ENCODE measurements around the gene CELF2.
"Not testable (repeated sequence)": the region's sequence is repeated elsewhere in the genome, so short reads cannot be mapped to it uniquely, and the experiment has no call there.

CELF2 gene

DNA sequence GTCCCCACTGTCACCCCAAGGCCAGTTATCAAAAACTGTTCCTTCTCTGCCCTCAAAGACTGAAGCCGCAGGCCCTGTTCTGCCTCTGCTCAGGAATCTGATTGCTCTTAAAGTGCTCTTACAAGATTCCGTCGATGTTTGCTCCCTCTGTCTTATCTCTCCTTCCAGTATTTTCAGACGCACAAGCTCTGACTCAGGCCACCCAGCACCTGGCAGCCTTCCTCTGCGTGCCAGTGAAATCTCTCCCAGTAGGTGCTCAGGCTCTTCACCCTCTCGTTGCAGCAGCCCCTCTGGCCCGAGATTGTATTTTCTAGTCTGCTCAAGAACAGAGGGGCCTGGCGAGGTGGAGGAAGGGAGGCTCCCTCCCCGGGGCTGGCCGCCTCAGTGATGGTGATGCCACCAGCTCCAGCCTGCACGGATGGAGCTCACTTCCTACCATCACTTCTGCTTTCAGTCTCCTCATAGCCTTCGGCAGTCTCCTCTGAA lies 317.5 kb downstream of the CELF2 start:
- DNase-seq = no peak

DNA sequence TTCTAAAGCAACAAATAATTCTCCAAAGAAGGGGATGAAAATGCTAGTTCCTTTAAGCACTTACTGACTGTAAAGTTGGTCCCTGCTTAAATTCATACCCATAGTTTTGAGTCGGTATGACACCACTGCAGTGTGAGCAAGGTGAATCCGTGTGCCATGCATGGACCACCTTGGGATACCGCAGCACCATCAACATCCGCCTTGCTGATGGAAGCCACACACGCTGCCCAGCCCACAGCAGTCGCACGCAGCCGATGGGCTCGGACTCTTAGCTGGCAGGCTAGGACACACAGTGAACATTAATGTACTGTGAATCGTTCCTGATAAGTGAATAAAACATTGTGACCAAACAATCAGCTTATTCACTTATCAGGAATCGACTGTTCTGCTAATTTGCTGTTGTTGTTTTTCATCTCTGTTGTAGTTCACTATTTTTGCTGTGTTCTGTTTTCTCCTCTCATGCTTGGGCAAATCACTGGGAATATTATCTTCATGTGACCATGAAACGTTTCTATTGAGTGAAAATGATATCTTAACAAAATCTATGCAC lies 318.3 kb downstream of the CELF2 start:
- DNase-seq = no peak

DNA sequence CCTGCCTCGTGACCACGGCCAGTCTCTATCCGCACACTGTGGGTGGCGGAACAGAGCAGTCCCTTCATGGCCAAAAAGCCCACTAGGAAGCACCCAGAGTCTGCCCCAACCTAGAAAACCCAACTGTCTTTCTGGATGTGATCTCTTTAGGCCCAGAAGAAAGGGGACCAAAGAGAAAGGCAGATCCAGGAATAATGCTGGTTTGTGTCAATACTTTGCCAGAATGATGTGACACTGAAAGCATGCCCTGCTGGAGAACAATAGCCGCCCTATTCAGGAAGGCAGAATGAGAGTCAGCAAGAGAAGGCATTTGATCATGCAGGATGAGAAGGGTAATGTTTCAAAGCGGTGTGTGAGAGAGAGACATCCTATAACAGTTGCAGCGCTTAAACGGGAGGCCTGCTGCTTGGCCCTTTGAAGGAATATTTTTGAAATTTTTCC lies 319.1 kb downstream of the CELF2 start:
- no peak for DNase-seq

DNA sequence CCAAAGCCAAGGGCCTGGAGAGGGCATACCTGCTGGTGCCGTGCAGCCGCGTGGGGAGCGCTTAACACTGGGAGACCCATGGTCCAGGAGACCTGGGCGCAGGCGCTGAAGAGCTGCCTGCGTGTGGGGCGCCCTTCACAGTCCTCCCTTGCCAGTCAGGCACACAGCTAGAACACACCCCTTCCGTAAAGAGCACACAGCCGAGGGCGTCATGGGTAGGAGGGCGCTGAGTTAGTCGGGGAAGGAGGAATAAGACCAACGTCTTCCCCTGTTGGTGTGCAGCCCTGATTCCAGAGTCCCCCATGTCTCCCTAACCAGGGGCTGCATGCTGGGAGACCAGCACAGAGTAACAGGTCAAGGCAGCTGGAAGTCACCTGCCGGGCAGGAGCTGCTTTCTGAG lies 319.8 kb downstream of the CELF2 start:
- no peak for DNase-seq

DNA sequence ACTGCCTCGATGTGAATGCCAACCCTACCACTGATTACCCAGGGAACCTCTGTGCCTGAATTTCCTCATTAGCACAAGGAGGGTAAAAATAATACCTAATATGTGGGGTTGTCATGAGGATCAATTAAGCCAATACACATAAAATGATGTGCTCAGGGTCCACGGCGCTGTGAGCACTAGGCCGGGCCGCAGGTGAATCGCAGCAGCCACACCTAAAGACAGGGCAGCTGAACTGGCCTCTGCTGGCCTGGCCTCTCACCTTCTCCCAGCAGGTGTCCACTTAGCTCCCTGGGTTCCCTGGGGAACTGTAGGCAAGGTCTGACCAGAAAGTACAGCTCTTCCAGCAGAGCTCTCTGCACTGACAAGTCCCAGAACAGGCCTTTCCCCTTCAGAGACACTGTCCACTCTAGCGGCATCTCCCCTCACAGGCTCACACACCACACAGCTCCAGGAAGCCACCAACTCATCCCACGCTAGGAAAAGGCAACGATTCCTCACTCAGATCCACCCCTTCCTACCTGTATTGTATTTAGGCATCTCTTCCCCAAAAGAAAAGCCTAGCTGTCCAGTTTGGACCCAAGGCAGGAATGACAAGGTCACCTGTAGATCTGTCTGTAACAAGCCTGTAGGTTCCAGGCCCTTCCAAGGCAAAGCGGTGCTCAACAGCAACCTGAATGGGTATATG lies 320.6 kb downstream of the CELF2 start:
- no peak for DNase-seq

DNA sequence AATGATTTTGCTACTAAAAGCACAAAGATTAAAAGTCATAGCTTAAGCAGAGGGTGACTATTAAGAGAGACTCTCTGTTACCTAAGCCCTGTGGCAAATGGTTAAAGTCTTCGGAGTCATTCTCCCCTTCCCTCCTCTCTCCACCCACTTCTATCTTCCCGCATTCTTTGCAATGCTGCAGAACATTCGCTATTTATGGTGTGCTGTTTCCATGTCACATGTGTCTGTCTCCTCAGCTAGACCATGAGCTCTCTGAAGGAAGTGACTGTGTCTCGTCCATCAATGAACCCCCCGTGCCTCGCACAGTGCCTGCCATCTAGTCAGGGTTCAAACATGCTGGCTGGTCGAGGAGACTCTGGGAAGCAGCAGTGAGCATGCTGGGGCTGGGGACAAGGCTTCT lies 321.3 kb downstream of the CELF2 start:
- DNase-seq = no peak

DNA sequence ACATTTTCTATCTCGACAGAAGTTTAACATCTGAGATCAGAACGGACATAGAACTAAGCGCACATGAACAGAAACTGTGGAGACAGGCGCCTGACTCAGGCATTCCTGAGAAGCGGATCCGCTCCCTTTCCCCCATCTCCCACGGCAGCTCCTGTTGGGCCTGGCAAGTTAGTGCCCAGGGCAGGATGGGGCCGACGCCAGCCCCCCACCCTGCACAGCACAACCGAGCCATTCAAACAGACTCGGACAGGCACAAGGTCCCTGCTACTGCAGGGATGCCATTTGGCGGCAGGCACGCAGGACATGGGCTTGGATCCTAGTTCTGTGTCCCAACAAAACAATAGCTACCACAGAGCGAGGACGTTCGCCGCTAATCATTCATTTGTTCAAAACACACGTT lies 322.0 kb downstream of the CELF2 start:
- DNase-seq = no peak

DNA sequence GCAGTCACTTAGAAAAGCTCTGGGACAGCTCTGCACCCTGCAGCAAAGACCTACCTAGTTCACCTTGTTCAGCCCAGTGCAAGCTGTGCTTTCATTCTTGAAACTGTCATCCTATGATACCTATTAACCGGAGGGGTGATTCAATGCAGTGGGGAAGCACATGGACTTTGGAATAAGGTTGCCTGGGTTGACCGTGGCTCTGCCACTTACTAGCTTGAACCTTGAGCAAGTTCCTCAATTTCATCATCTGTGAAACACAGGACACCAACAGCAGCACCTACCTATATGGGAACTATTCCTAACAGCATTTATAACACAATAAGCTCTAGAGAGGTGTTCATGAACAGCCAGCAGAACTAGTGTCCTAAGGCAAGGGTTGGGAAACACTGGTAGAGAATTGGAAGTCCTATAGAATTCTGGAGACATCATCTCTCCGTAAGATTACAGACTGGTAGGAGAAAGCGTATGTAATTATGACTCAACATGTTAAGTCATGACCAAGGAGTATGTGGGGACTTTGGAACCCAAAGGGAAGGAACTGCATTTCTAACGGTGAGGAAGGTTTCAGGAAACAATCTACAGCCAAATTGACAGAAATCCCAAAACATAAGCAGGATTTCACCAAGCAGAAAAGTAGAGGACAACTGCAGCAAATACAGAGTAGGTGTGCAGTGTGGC lies 323.8 kb downstream of the CELF2 start:
- DNase-seq = no peak

DNA sequence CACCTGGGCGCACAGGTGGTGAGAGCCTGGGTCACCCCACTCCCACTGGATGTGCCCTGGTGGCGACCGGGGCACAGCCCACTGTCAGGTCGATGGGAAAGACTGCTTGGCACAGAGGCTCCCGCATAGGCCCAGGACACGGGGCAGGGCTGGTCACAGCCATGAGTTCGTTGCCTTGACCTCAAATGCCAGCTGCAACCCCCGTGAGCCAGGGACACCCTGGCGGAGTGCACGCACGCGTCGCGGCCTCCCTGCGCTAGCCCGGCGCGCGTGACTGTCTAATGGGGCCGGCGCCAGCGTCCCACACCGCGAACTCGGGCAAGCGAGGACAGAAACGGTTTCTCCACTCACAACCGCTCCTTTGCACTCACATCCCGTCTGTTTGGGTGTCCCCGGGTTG lies 326.4 kb downstream of the CELF2 start:
- DNase-seq = no peak

DNA sequence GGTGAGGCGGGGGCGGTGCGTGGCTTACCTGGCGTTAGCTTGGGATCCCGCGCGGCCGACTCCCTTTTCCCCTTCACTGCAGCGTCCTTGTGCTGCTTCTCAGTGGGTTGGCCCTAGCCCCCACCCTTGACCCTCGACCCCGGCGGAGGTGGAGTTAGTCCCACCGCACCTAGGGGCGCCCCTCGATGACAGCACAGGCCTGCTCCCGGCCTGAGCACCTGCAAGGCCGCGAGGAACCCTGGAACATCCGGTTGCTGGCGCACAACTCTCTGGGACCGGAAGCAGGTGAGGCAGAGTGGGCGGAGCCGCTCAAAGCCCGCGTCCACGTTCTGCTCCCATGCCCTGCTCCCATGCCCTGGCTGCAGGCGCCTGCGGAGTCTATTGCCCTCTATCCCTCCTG lies 326.9 kb downstream of the CELF2 start:
- no peak for DNase-seq

DNA sequence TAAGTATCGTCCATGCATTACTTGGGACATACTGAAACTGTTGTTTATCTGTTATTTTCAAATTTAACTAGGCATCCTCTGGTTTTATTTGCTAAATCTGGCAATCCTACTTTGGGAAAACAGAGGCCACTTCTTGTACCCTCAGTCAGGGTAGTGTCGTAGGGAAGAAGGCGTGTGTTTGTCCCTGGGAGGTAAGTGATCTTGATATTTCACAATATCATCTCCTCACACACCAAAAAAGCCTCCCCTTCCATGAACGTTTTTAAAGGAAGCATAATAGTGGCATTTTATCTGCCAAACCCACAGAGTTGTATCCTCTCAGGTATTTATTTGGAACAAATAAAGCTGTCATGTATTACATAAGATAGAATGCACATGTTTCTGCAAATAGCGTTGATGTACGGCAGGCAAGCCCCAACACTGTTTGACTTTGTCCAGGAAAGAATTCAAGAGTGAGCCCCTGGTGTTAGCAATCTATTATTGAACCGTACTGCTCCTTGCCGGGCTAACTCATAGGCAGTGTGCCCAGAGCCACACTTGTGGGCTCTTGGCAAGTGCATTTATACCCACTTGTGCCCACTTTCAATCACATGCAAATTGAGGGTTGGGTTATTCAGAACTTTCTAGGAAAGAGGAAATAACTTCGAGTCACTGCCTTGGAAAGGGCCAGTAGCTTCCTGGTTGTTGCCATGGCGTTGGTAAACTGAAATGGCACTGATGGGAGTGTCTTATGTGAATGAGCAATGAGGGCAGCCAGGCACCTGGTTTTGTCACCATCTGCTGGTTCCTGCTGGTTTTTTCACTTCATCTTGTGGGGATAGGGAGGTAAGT lies 327.8 kb downstream of the CELF2 start:
- DNase-seq = no peak

DNA sequence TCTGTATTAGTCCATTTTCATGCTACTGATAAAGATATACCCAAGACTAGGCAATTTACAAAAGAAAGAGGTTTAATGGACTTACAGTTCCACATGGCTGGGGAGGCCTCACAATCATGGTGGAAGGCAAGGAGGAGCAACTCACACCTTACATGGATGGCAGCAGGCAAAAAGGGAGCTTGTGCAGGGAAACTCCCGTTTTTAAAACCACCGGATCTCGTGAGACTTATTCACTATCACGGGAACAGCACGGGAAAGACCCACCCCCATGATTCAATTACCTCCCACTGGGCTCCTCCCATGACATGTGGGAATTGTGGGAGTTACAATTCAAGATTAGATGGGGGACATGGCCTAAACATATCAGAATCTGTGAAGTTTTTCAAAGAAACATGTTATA lies 329.9 kb downstream of the CELF2 start:
- not testable (repeated sequence) for DNase-seq

DNA sequence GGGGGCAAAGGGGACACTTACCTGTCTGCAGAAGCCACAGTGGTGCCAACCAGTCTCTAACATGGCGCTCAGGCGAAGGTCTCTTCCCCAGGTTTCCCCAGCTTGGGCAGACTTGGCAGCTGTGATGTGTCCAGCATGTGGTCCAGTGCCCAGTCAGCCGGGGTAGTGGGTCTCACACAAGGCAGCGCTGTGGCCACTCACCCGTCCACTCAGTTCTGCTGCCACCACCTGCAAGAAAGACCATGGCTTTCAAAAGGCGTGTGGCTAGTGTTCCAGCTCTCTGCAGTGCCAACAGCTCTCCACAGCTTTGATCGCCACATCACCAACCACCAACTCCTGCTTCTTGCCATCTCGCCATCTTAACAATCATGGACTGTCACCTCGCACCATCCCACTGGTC lies 334.1 kb downstream of the CELF2 start:
- DNase-seq = no peak

DNA sequence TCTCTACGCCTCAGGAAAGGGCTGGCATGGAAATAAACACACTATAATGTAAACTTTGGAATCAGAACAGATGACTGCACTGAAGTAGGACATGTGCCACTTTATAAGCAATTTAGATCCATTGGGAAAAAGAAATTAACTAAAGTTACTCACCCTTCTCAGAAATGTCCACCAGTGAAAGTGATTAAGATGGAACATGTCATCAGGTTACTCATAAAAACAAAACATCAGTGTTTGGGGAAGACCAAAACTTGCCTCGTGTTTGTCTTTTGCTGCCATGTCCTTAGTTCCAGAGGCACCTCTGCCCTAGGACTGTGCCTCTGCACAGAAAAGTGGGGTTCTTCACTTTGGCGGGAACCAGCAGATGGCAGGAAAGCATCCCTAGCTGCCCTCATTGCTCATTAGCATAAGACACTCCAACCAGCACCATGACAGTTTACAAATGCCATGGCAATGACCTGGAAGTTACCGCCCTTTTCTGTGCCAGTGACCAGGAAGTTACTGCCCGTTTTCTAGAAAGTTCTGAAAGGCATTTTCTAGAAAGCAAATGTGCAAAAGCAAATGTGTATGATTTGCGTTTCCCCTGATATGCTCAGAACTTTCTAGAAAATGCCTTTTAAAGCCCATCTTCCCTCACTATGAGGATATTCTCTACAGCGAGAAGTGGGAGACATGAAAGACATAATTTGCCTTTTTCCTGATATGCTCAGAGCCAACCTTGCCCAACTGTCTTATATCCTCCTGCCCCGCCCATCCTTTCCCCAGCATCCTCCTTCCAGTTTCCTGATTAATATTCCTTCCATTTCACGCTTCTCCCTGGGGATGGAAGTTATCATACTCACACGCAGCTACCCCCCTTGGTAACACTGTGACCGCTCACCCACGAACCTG lies 335.6 kb downstream of the CELF2 start:
- no peak for DNase-seq

DNA sequence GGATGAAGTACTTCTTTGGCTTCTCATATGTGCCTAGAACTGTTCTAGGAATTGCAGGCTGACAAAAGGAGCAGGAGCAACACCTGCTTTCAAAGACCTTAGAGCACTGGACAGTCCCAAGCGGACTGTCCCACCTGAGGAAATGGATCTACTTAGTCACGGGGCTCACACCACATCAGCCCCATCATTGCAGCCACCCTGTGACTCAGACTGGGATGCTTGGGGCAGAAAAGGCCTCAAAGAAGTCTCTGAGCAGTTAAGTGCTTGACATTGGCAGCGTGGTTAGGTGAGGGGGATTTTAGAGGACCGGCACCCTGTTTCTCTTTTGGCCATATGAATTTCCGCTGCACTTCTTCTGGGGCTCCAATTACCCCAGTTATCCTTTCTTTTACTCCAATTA lies 337.2 kb downstream of the CELF2 start:
- no peak for DNase-seq

DNA sequence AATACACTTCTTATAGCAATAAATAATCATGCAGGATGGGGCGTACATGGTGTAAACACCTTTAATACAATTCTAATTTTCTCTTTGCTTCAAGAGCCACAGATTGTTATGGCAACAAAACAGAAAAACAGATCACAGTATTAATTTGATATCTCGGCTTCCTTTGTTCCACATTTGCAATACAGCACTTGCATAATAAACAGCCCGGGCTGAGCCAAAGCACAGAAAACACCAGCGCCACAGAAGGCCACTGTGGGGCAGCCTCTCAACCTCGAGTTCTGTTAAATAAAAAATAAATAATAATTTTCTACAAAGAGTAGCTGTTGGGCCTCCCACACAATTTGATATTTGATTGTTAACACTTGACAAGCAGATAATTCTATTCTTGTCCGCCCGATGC lies 337.9 kb downstream of the CELF2 start:
- no peak for DNase-seq

DNA sequence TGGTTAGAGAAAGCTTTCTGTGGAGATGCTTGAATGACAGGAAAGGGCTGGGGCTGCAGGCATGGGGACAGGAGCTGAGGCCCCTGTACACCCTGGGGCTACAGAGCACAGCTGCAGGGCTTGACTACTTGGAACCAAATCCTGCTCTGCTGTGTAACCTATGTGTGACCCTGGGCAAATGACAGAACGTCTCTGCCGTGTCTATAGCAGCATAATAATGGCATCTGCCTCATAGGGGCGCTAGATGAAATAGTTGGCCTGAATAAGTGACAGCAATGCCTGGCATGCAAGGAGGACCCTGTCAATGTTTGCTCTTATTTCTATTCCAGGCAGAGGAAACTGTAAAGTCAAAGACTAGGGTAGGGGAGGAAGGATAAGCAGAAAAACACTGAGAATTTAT lies 339.8 kb downstream of the CELF2 start:
- DNase-seq = no peak

DNA sequence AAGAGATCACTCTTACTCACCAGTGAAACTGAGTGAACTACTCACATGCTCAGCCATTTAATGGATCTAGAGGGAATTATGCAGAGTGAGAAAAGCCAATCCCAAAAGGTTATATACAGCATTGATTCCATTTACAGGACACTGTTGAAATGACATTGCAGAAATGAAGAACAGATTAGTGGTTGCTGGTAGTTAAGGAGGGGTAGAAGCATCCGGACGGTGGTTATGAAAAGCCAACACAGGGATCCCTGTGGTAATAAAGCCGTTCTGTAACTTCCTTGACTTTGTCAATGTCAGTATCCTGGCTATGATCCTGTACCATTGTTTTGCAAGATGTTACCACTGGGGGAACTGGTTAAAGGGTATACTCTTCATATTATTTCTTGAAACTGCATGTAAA lies 340.3 kb downstream of the CELF2 start:
- DNase-seq = no peak

DNA sequence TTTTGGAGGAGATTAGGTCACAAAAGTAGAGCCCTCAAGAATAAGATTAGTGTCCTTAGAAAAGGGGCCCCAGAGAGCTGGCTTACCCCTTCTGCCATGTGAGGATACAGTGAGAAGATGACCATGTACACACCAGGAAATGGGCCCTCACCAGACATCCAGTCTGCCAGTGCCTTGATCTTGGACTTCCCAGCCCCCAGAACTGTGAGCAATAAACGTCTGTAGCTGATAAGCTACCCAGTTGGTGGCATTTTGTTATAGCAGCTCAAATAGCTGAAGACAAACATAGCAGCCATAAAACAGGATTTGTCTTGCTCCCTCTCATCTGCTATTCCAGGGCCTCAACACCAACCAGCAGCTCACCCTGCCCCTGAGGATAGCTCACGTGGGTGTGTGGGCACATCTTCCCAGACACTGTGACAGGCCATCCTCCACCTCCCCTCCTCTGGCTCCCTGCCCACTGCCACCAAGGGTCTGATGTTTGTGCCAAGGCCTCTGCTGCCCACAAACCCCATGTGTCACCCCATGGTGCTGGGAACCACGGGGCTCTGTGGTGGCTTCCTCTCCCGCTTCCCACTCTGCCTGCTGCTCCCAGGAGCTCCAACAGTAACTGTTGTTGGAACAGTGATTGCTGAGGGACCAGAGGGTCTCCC lies 341.4 kb downstream of the CELF2 start:
- no peak for DNase-seq

DNA sequence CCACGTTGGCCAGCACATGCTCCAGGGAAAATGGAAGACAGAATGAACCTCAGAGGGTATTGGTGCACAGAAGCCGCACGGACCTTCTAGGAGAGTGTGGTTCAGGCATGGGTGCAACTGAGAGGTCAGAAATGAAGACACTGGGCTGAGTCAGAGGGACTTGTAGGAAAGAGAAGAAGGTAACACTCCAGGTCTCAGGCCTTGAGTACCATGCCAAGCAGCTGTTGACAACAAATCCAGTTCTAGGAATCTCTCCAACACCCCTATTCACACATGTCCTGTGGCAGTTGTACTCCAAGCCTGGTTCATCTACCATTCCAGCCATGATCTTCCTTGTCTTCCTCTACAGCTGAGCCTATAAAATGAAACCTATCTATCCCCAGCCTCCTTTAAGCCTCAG lies 342.2 kb downstream of the CELF2 start:
- DNase-seq = no peak

DNA sequence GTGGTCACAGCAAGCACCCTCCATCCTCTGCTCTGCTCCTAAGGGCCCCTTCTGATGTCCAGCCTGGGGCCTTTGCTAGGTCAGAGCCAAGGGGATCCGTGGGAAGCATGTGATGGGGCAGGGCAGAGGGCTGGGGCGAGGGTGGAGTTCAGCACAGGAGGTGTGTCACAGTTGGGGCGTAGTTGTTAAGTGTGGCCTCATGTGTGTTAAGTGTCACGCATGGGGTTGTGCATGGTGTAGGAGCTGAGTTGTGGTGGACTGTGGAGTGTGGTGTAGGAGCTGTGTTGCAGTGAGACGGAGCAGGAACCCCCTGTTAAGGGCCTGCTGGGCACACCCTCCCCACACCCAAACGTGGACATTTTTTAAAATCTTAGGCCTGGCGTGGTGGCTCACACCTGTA lies 345.8 kb downstream of the CELF2 start:
- no peak for DNase-seq

DNA sequence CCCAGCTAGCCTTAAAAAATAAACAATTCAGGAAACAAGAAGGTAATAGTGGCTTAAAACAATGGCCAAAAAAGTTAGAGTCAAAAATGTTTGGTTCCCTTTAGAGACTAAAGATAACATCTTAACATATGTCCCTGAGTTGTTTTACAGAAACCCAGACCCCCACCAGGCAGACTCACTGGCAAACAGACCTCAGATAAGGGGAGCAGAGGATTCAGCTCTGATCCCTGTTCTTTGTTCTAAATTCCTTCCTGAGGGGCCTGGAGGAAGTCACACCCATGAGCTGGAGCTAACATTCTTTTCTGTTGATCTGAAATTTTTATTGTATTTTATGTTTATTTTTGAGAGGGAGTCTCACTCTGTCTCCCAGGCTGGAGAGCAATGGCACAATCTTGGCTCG lies 346.6 kb downstream of the CELF2 start:
- no peak for DNase-seq
